Lower leg skin (tissue), 3 donors: ENCODE measurements around the gene MAP2.

Source experiments
- POLR2A ChIP-seq, 2 donors: fragments of 450-650 bp; IDR thresholded peaks; one replicate each; pipeline ENCODE4 v1.6.1; 2016 to 2017; ENCODE audit warnings: antibody characterized with exemption in 2 of 2, mild to moderate bottlenecking in 1 of 2, moderate library complexity in 1 of 2
- TF ChIP-seq, protein P1 (sequence below), 3 donors: fragments of 450-650 bp; IDR thresholded peaks; one replicate each; pipeline ENCODE4 v1.5.1; 2016; ENCODE audit warnings: antibody characterized with exemption in 3 of 3, mild to moderate bottlenecking in 3 of 3, moderate library complexity in 2 of 3

DNA sequence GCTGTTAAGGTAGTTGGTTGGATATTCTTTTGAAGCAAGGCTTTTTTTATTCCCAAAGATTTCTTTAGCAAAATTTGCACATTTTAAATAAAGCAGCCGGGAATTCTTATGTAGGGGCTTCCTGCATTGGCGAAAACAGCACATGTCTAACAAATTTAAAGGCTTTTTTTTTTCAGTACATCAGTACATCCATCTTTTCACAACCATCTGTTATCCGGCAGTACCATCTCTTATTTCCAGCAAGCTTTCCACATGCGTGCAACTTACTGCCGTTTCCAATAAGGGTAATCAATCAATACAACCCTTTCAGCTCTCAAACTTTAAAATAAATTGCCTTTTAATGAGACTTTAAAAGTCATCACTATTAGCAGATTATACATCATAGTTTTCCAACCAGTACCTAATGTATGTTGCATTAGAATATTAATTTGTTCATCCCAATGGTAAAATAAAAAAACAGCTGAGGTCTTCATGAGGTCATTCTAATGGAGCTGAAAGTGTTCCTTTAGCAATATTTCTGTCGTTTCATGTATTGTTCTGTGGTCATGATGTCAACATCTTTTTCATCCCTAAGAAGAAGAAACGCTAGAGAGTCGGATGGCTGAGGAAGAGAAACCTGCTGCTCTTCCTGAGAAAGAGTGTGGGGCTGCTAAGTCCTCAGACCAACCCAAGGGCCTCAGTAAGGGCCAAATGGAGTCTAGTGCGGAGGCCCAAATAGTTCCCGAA is 266.3 kb downstream of the MAP2 start:
- TF ChIP-seq, protein P1, sequence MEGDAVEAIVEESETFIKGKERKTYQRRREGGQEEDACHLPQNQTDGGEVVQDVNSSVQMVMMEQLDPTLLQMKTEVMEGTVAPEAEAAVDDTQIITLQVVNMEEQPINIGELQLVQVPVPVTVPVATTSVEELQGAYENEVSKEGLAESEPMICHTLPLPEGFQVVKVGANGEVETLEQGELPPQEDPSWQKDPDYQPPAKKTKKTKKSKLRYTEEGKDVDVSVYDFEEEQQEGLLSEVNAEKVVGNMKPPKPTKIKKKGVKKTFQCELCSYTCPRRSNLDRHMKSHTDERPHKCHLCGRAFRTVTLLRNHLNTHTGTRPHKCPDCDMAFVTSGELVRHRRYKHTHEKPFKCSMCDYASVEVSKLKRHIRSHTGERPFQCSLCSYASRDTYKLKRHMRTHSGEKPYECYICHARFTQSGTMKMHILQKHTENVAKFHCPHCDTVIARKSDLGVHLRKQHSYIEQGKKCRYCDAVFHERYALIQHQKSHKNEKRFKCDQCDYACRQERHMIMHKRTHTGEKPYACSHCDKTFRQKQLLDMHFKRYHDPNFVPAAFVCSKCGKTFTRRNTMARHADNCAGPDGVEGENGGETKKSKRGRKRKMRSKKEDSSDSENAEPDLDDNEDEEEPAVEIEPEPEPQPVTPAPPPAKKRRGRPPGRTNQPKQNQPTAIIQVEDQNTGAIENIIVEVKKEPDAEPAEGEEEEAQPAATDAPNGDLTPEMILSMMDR (IDR thresholded peaks at IDR 0.05): no peak
- TF ChIP-seq POLR2A (IDR thresholded peaks at IDR 0.05): no peak
